ENCODE measurements around the gene RNF39.

RNF39 gene

DNA sequence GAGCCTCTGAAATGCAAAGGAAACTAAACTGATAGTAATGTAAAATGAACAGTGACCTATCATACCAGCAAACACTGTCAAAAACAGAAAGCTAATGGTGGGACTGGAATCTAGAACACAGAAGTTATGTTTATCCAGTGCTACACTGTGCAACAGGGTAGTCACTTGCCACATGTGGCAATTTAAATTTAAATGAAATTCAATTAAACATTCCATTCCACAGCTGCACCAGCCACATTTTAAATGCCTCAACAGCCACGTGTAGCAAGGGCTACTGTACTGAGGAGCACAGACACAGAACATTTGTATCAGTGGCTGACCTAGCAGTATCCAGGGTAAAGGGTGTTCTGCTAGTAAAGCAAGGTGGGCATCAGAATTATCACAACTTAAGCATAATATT, 20.1 kb downstream of the RNF39 start:
- TF ChIP-seq, protein P1, sequence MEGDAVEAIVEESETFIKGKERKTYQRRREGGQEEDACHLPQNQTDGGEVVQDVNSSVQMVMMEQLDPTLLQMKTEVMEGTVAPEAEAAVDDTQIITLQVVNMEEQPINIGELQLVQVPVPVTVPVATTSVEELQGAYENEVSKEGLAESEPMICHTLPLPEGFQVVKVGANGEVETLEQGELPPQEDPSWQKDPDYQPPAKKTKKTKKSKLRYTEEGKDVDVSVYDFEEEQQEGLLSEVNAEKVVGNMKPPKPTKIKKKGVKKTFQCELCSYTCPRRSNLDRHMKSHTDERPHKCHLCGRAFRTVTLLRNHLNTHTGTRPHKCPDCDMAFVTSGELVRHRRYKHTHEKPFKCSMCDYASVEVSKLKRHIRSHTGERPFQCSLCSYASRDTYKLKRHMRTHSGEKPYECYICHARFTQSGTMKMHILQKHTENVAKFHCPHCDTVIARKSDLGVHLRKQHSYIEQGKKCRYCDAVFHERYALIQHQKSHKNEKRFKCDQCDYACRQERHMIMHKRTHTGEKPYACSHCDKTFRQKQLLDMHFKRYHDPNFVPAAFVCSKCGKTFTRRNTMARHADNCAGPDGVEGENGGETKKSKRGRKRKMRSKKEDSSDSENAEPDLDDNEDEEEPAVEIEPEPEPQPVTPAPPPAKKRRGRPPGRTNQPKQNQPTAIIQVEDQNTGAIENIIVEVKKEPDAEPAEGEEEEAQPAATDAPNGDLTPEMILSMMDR (IDR thresholded peaks at IDR 0.05): no peak

DNA sequence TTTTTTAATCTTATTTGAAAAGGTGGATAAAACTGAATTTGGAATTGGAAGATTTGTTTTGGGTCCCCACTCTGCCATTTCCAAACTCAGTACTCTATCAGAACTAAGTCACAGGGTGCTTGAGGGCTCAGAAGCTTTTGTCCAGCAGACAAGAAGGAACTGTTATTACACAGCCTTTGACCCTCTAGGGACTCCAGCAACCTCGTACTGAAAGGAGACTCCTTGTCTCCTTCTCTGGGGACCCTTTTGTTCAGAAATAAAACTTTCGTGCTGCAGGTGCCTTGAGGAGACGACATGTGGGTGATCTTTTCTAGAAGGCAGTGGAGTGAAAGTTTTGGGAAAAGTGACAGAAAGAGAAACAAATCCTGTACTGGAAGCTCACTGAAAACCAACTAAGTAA, 21.9 kb downstream of the RNF39 start:
- Mint-ChIP-seq H3K27ac (no peak overlapping the region), H3K36me3 (ENCODE audit: low read depth) (peaks cover 5% of the 10 kb centered on the region), H3K4me3 (no peak overlapping the region), H3K27me3 (ENCODE audit: low read depth, poor library complexity) (no peaks in the 10 kb centered on the region), H3K4me1 (no peaks in the 10 kb centered on the region), H3K9me3 (no peaks in the 10 kb centered on the region)
- TF ChIP-seq, protein P1 (IDR thresholded peaks at IDR 0.05): no peak
- no peak for DNase-seq

More for the DNA sequence above, 20.1 kb downstream of the RNF39 start:
- Mint-ChIP-seq H3K36me3 (ENCODE audit: low read depth) (peaks cover 5% of the 10 kb centered on the region), H3K9me3 (no peaks in the 10 kb centered on the region), H3K27ac (no peak overlapping the region), H3K27me3 (ENCODE audit: low read depth, poor library complexity) (no peaks in the 10 kb centered on the region), H3K4me3 (no peak overlapping the region), H3K4me1 (peaks cover 12% of the 10 kb centered on the region)
- no peak for DNase-seq

DNA sequence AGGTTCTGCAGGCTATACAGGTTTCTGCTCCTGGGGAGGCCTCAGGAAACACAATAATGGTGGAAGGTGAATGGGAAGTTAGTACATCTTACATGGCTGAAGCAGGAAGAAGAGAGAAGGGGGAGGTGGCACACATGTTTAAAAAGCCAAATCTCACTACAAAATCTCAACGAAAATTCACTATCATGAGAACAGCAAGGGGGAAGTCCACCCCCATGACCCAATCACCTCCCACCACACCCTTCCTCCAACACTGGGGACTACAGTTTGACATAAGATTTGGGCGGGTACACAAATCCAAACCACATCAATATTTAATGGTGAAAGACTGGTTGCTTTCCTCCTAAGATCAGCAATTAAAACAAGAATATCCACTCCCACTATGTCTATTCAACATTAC, 28.3 kb downstream of the RNF39 start:
- no peaks in the 10 kb centered on the region for H3K4me1 Mint-ChIP-seq
- H3K27me3 Mint-ChIP-seq (ENCODE audit: low read depth, poor library complexity): peaks cover 3% of the 10 kb centered on the region
- H3K36me3 Mint-ChIP-seq (ENCODE audit: low read depth): peaks cover 5% of the 10 kb centered on the region
- H3K27ac Mint-ChIP-seq: no peak overlapping the region
- H3K9me3 Mint-ChIP-seq: no peaks in the 10 kb centered on the region
- DNase-seq: no peak
- no peak overlapping the region for H3K4me3 Mint-ChIP-seq
- TF ChIP-seq, protein P1 (IDR thresholded peaks at IDR 0.05): no peak

DNA sequence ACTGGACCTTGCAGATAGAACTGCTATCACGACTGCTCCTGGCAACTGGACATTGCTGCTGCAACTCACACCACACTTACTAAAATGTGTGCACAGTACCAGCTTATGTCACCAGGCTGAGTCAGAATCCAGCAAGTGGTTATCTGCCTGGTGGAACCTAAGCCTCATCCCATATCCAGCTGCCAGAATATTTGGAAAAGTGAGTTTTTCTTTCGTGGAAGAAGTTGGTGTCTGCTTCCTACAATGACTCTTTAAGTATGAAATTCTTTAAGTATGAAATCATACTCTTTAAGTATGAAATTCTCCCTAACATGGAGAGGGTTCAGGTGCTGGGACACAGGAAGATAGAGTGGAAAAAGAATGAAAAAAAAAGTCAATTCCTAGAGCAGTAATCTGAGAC, 30.9 kb downstream of the RNF39 start:
- Mint-ChIP-seq H3K9me3 (no peaks in the 10 kb centered on the region), H3K4me1 (no peaks in the 10 kb centered on the region), H3K4me3 (no peak overlapping the region), H3K27ac (no peak overlapping the region), H3K36me3 (ENCODE audit: low read depth) (no peaks in the 10 kb centered on the region), H3K27me3 (ENCODE audit: low read depth, poor library complexity) (peaks cover 3% of the 10 kb centered on the region)
- no peak for DNase-seq
- TF ChIP-seq, protein P1 (IDR thresholded peaks at IDR 0.05): no peak

DNA sequence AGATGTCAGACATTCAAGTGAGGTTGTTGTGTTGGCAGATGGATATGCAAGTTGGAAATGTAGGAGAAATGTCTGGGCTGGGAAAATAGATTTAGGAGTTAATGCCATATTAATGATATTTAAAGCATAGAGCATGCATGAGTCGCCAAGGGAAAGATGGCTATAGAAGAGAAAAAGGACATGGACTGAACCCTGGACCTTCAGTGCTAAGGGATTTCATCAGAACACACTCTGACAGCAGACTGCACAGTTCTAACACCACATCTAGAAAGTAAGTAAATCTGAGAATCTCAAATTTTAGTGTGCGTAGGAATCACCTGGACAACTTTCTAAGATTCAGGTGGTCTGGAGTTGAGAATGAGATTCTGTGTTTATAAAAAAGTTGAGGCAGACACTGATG, 31.8 kb downstream of the RNF39 start:
- TF ChIP-seq, protein P1 (IDR thresholded peaks at IDR 0.05): no peak
- H3K27me3 Mint-ChIP-seq (ENCODE audit: low read depth, poor library complexity): peaks cover 3% of the 10 kb centered on the region
- DNase-seq: no peak
- H3K4me1 Mint-ChIP-seq: no peaks in the 10 kb centered on the region
- no peak overlapping the region for H3K27ac Mint-ChIP-seq
- no peak overlapping the region for H3K4me3 Mint-ChIP-seq
- no peaks in the 10 kb centered on the region for H3K36me3 Mint-ChIP-seq (ENCODE audit: low read depth)
- no peaks in the 10 kb centered on the region for H3K9me3 Mint-ChIP-seq

DNA sequence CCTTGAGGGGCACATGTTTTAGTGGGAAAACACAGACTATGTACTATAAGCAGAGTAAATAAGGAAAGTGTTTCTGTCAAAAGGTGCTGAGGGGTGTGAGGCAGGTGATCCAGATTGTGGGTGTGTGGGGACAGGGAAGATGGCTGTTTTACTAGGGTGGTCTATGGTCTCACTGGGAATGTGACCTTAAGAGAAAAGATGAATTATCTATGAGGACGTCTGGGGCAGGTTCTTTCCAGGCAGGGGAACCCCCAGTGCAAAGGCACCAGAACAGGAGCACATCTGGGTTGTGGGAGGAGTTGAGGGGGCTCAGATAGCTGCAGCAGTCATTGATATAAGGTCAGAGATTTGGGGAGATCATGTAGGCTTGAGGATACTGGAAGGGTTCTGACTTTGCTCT, 32.7 kb downstream of the RNF39 start:
- TF ChIP-seq, protein P1 (IDR thresholded peaks at IDR 0.05): no peak
- Mint-ChIP-seq H3K4me3 (no peak overlapping the region), H3K27ac (no peak overlapping the region), H3K36me3 (ENCODE audit: low read depth) (no peaks in the 10 kb centered on the region), H3K4me1 (no peaks in the 10 kb centered on the region), H3K27me3 (ENCODE audit: low read depth, poor library complexity) (peaks cover 1% of the 10 kb centered on the region), H3K9me3 (no peaks in the 10 kb centered on the region)
- no peak for DNase-seq

Measured in nephron progenitor cell (in vitro differentiated cells).